ENCODE measurements around the gene CRELD2. TPM values are rescaled to one million over a fixed set of nuclear protein-coding genes. Genes with fewer than 3 reads are reported as not detected.
A peak's percentile ranks its signal among the peaks of the same experiment; 100 is the strongest.

Gene CRELD2
- total RNA-seq, 6 experiments from 2014 or later, result 26.0 to 56.4 (median 47.8) TPM

- peak in 2 of 3 donors; percentile 28 to 56 for DNase-seq
- Histone ChIP-seq H3K4me1 (peaks cover 0 to 69% (median 40%) of the 10 kb centered on the region in 4 donors), H3K27me3 (no peaks in the 10 kb centered on the region)
Observed at GRCh38 chr22:49963647-49964026, 45.2 kb downstream of the CRELD2 start.

GRCh38 chr22:49964136-49965090 is 46.0 kb downstream of the CRELD2 start:
- DNase-seq (peak in 2 of 3 donors; percentile 35 to 49), ATAC-seq (no peak)
- no peaks in the 10 kb centered on the region for H3K9me3 ChIP-seq
- WGBS (ENCODE audit: insufficient coverage, low coverage, low lambda C conversion rate, missing lambda C conversion rate), result 49% methylated on average over 5 of the region's 19 CpGs
- H3K4me3 ChIP-seq, result peak overlapping the region; percentile 87 to 98 (median 95)
- peaks cover 7 to 18% (median 12%) of the 10 kb centered on the region in 4 donors for H3K36me3 ChIP-seq
- intact Hi-C loops (cut with DNase I), result no loop called here
- H3K27me3 ChIP-seq, result no peaks in the 10 kb centered on the region
- peaks cover 0 to 74% (median 42%) of the 10 kb centered on the region in 4 donors for H3K4me1 ChIP-seq
- TF ChIP-seq POLR2A (IDR thresholded peaks at IDR 0.05) (peak; percentile 18), CTCF (IDR thresholded peaks at IDR 0.05) (no peak)
- peak overlapping the region; percentile 88 to 97 (median 93) for H3K27ac ChIP-seq

More at GRCh38 chr22:49963647-49964026, 45.2 kb downstream of the CRELD2 start:
- peak overlapping the region; percentile 87 to 98 (median 95) for H3K4me3 ChIP-seq
- TF ChIP-seq POLR2A (IDR thresholded peaks at IDR 0.05), result no peak
- no peak for TF ChIP-seq CTCF (IDR thresholded peaks at IDR 0.05)
- no peak for ATAC-seq
- no peaks in the 10 kb centered on the region for H3K9me3 ChIP-seq
- H3K27ac ChIP-seq, result peak overlapping the region; percentile 88 to 97 (median 93)
- H3K36me3 ChIP-seq, result peaks cover 7 to 18% (median 12%) of the 10 kb centered on the region in 4 donors
- intact Hi-C loops (cut with DNase I), result no loop called here
- 47% methylated on average over 3 of the region's 6 CpGs for WGBS (ENCODE audit: insufficient coverage, low coverage, low lambda C conversion rate, missing lambda C conversion rate)

DNA sequence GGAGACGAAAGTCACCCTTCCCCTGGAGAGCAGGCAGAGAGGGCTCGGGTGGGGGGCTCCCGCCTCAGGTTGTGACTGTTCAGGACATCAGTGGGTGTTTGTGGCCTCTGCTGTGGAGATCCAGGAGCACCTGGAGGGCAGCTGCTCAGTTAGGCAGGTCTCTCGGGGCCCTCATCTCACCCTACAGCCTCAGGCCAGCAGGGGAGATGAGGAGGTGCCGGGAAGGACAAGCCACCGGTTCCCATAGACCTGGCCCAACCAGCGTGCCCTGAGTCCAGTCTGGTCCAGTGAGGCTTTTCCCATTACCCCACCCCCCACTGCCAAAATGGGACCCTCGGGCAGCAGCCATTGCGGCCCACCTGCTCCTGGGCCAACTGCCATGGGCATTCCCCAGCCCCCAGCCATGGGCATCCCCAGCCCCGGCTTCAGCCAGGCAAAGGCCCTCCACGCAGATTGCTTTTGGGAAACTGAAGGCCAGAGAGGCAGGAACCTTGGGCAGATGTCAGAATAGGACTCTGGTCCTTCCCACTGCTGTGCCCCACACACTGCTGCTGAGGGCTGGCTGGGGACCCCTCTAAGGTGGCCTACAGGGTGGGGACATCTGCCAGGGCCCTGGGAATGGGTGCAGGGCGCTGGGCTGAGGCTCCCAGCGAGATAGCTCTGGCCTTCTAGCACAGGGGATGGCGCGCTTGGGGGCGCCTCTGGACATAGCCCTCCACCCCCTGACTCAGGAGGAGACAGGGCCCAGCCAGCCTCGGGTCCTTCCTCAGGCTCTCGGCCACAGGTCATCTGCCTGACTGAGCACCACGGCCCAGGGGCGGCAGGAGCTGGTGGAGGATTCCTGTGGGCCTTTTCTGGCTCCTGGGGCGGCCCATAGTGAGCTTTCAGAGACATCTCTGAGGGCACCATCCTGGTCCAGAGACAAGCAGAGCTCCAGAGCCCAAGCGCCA is 46.9 kb downstream of the CRELD2 start:
- no peak for ATAC-seq
- H3K27ac ChIP-seq, result peak overlapping the region; percentile 88 to 97 (median 93)
- intact Hi-C loops (cut with DNase I), result no loop called here
- WGBS (ENCODE audit: insufficient coverage, low coverage, low lambda C conversion rate, missing lambda C conversion rate), result 60% methylated on average over 1 of the region's 22 CpGs
- TF ChIP-seq CTCF (IDR thresholded peaks at IDR 0.05), result no peak
- no peak for TF ChIP-seq POLR2A (IDR thresholded peaks at IDR 0.05)
- DNase-seq, result peak; percentile 42 to 59 (median 52)
- H3K27me3 ChIP-seq, result no peaks in the 10 kb centered on the region
- H3K4me3 ChIP-seq, result no peak overlapping the region
- H3K9me3 ChIP-seq, result no peaks in the 10 kb centered on the region
- peaks cover 0 to 78% (median 45%) of the 10 kb centered on the region in 4 donors for H3K4me1 ChIP-seq
- peaks cover 7 to 18% (median 12%) of the 10 kb centered on the region in 4 donors for H3K36me3 ChIP-seq
